HG03342 (cell line): ENCODE data around the gene AAR2.

Experiments
- ATAC-seq: cut with Tn5 transposase; IDR thresholded peaks from one replicate; pipeline ENCODE4 v1.9.1; 2021; ENCODE audit warnings: mild to moderate bottlenecking, moderate library complexity; ENCODE audit not compliant: unreplicated experiment

Gene AAR2

GRCh38 chr20:36235892-36236785 is at the start of gene AAR2:
Gene AAR2 (plus strand): TSS chr20:36236478. CDS start chr20:36239869, 3,391 bp downstream.
- ATAC-seq, result no peak

- no peak for ATAC-seq
Measured at GRCh38 chr20:36193977-36194712, 42.1 kb upstream of the AAR2 start.

- no peak for ATAC-seq
Measured at GRCh38 chr20:36196676-36197075, 39.6 kb upstream of the AAR2 start.

- ATAC-seq, result no peak
Measured at GRCh38 chr20:36197271-36197670, 39.0 kb upstream of the AAR2 start.

- no peak for ATAC-seq
Measured at GRCh38 chr20:36199345-36200257, 36.7 kb upstream of the AAR2 start.

GRCh38 chr20:36200451-36200850 is 35.8 kb upstream of the AAR2 start:
- ATAC-seq, result no peak

- ATAC-seq, result no peak
Measured at GRCh38 chr20:36201198-36201597, 35.1 kb upstream of the AAR2 start.

- ATAC-seq, result no peak
Measured at GRCh38 chr20:36202891-36203338, 33.4 kb upstream of the AAR2 start.

GRCh38 chr20:36203861-36204260 is 32.4 kb upstream of the AAR2 start:
- ATAC-seq, result no peak

- no peak for ATAC-seq
Measured at GRCh38 chr20:36205026-36205425, 31.3 kb upstream of the AAR2 start.

- no peak for ATAC-seq
Measured at GRCh38 chr20:36206068-36206467, 30.2 kb upstream of the AAR2 start.

GRCh38 chr20:36206641-36207040 is 29.6 kb upstream of the AAR2 start:
- ATAC-seq, result no peak

GRCh38 chr20:36207602-36208001 is 28.7 kb upstream of the AAR2 start:
- ATAC-seq, result no peak

GRCh38 chr20:36208257-36208656 is 28.0 kb upstream of the AAR2 start:
- no peak for ATAC-seq

GRCh38 chr20:36210436-36211021 is 25.7 kb upstream of the AAR2 start:
- ATAC-seq, result no peak

- no peak for ATAC-seq
Measured at GRCh38 chr20:36213362-36213761, 22.9 kb upstream of the AAR2 start.

GRCh38 chr20:36214684-36215256 is 21.5 kb upstream of the AAR2 start:
- no peak for ATAC-seq

GRCh38 chr20:36215778-36216177 is 20.5 kb upstream of the AAR2 start:
- no peak for ATAC-seq

- no peak for ATAC-seq
Measured at GRCh38 chr20:36216314-36217025, 19.8 kb upstream of the AAR2 start.

- ATAC-seq, result no peak
Measured at GRCh38 chr20:36217226-36217625, 19.1 kb upstream of the AAR2 start.
